GM19468 (cell line): Measurements from ENCODE around the gene WEE1.
A peak's percentile ranks its signal among the peaks of the same experiment; 100 is the strongest.
"Not testable (repeated sequence)": the region's sequence is repeated elsewhere in the genome, so short reads cannot be mapped to it uniquely, and the experiment has no call there.

Experiments
- ATAC-seq: cut with Tn5 transposase; IDR thresholded peaks from one replicate; pipeline ENCODE4 v1.9.1; 2021; ENCODE audit warnings: mild to moderate bottlenecking, moderate library complexity, moderate number of reproducible peaks; ENCODE audit not compliant: unreplicated experiment; ENCODE audit errors: extremely low read depth

Gene WEE1

GRCh38 chr11:9590717-9591116 is 17.2 kb downstream of the WEE1 start:
- ATAC-seq = no peak

GRCh38 chr11:9594267-9595046 is 21.0 kb downstream of the WEE1 start:
- no peak for ATAC-seq

- no peak for ATAC-seq
Observed at GRCh38 chr11:9596926-9597464, 23.5 kb downstream of the WEE1 start.

- ATAC-seq = no peak
Observed at GRCh38 chr11:9600166-9600565, 26.7 kb downstream of the WEE1 start.

GRCh38 chr11:9600644-9601036 is 27.2 kb downstream of the WEE1 start:
- no peak for ATAC-seq

- ATAC-seq = peak; percentile 60
Observed at GRCh38 chr11:9601037-9601875, 27.8 kb downstream of the WEE1 start.

- ATAC-seq = no peak
Observed at GRCh38 chr11:9601876-9602199, 28.4 kb downstream of the WEE1 start.

- ATAC-seq = not testable (repeated sequence)
Observed at GRCh38 chr11:9603214-9603613, 29.7 kb downstream of the WEE1 start.

- no peak for ATAC-seq
Observed at GRCh38 chr11:9604134-9604533, 30.7 kb downstream of the WEE1 start.

- ATAC-seq = no peak
Observed at GRCh38 chr11:9605742-9606141, 32.3 kb downstream of the WEE1 start.

GRCh38 chr11:9606809-9607510 is 33.5 kb downstream of the WEE1 start:
- ATAC-seq = no peak

GRCh38 chr11:9607511-9607899 is 34.0 kb downstream of the WEE1 start:
- no peak for ATAC-seq

- ATAC-seq = no peak
Observed at GRCh38 chr11:9609002-9609759, 35.7 kb downstream of the WEE1 start.

GRCh38 chr11:9609841-9610240 is 36.4 kb downstream of the WEE1 start:
- no peak for ATAC-seq

- peak; percentile 4 for ATAC-seq
Observed at GRCh38 chr11:9613118-9613829, 39.8 kb downstream of the WEE1 start.

GRCh38 chr11:9613830-9614762 is 40.6 kb downstream of the WEE1 start:
- ATAC-seq = peak; percentile 53

GRCh38 chr11:9615031-9615451 is 41.6 kb downstream of the WEE1 start:
- peak; percentile 22 for ATAC-seq

- ATAC-seq = no peak
Observed at GRCh38 chr11:9616042-9616675, 42.7 kb downstream of the WEE1 start.
